SK-N-SH treated with all-trans-retinoic acid at 6 μM for 48 hours (cell line): Measurements from ENCODE around the gene TSEN34.

Experiments used
- ATAC-seq: fragments of 200-7000 bp; cut with Tn5 transposase; 3 replicates; pipeline ENCODE4 v1.9.1; 2020; ENCODE audit warnings: mild to moderate bottlenecking, moderate library complexity
- ARNTL ChIP-seq: fragments of 450-650 bp; formaldehyde crosslinking; IDR thresholded peaks from 2 replicates; pipeline ENCODE4 v1.5.0; 2020; ENCODE audit warnings: low read depth, mild to moderate bottlenecking, moderate library complexity, borderline replicate concordance
- BACH2 ChIP-seq: fragments of 250-450 bp; sonication (Bioruptor Pico); IDR thresholded peaks from 2 replicates; pipeline ENCODE4 v1.9.0; 2021; ENCODE audit warnings: mild to moderate bottlenecking, borderline replicate concordance
- ESRRG ChIP-seq: fragments of 250-450 bp; sonication (Bioruptor Pico); IDR thresholded peaks from 2 replicates; pipeline ENCODE4 v1.6.1; 2021; ENCODE audit warnings: mild to moderate bottlenecking
- GLIS3 ChIP-seq: fragments of 250-450 bp; sonication (Bioruptor Pico); IDR thresholded peaks from 2 replicates; pipeline ENCODE4 v1.5.0; 2020; ENCODE audit warnings: mild to moderate bottlenecking, moderate library complexity
- OSR1 ChIP-seq: fragments of 250-450 bp; sonication (Bioruptor Pico); IDR thresholded peaks from 2 replicates; pipeline ENCODE4 v1.8.0; 2022; ENCODE audit warnings: moderate library complexity, mild to moderate bottlenecking, inconsistent platforms
- PPARA ChIP-seq: fragments of 250-450 bp; sonication (Bioruptor Pico); IDR thresholded peaks from 2 replicates; pipeline ENCODE4 v1.5.0; 2020; ENCODE audit warnings: mild to moderate bottlenecking, borderline replicate concordance
- RARB ChIP-seq: fragments of 250-450 bp; sonication (Bioruptor Pico); IDR thresholded peaks from 2 replicates; pipeline ENCODE4 v1.8.0; 2021; ENCODE audit warnings: mild to moderate bottlenecking, moderate library complexity
- SNAI2 ChIP-seq: fragments of 250-450 bp; sonication (Bioruptor Pico); IDR thresholded peaks from 2 replicates; pipeline ENCODE4 v1.5.0; 2020; ENCODE audit warnings: mild to moderate bottlenecking, moderate library complexity
- TCF4 ChIP-seq: fragments of 250-450 bp; sonication (Bioruptor Pico); IDR thresholded peaks from 2 replicates; pipeline ENCODE4 v1.8.0; 2021; ENCODE audit warnings: mild to moderate bottlenecking, moderate library complexity, borderline replicate concordance
- TOX ChIP-seq: fragments of 250-450 bp; sonication (Bioruptor Pico); IDR thresholded peaks from 2 replicates; pipeline ENCODE4 v1.8.0; 2021; ENCODE audit warnings: mild to moderate bottlenecking, moderate library complexity, borderline replicate concordance
- ZC3H10 ChIP-seq: fragments of 250-450 bp; sonication (Bioruptor Pico); IDR thresholded peaks from 2 replicates; pipeline ENCODE4 v1.5.1; 2021; ENCODE audit warnings: mild to moderate bottlenecking, moderate library complexity
- ZFP3 ChIP-seq: fragments of 250-450 bp; sonication (Bioruptor Pico); IDR thresholded peaks from 2 replicates; pipeline ENCODE4 v1.5.0; 2020; ENCODE audit warnings: mild to moderate bottlenecking, moderate library complexity
- ZFP30 ChIP-seq: fragments of 450-650 bp; formaldehyde crosslinking; IDR thresholded peaks from 2 replicates; pipeline ENCODE4 v1.5.0; 2022; ENCODE audit warnings: mild to moderate bottlenecking, moderate library complexity
- ZNF565 ChIP-seq: fragments of 450-650 bp; formaldehyde crosslinking; conservative IDR thresholded peaks from 2 replicates; pipeline ENCODE4 v1.5.0; 2020; ENCODE audit warnings: low read depth, mild to moderate bottlenecking, moderate library complexity
- ZNF70 ChIP-seq: fragments of 450-650 bp; formaldehyde crosslinking; IDR thresholded peaks from 2 replicates; pipeline ENCODE4 v1.5.0; 2020; ENCODE audit warnings: mild to moderate bottlenecking, moderate library complexity
- ZNF8 ChIP-seq: fragments of 450-650 bp; formaldehyde crosslinking; IDR thresholded peaks from 2 replicates; pipeline ENCODE4 v1.5.0; 2020; ENCODE audit warnings: mild to moderate bottlenecking, moderate library complexity
- TF ChIP-seq, protein P1 (sequence below): fragments of 250-450 bp; sonication (Bioruptor Pico); IDR thresholded peaks from 2 replicates; pipeline ENCODE4 v1.8.0; 2020; ENCODE audit warnings: mild to moderate bottlenecking, moderate library complexity, borderline replicate concordance
- TF ChIP-seq, protein P2 (sequence below): fragments of 250-450 bp; sonication (Bioruptor Pico); IDR thresholded peaks from 2 replicates; pipeline ENCODE4 v1.5.1; 2021; ENCODE audit warnings: mild to moderate bottlenecking, moderate library complexity
- TF ChIP-seq, protein P3 (sequence below): fragments of 250-450 bp; sonication (Bioruptor Pico); IDR thresholded peaks from 2 replicates; pipeline ENCODE4 v1.5.1; 2020; ENCODE audit warnings: low read depth, mild to moderate bottlenecking, moderate library complexity
- TF ChIP-seq, protein P4 (sequence below): fragments of 250-450 bp; sonication (Bioruptor Pico); IDR thresholded peaks from 2 replicates; pipeline ENCODE4 v1.8.0; 2021; ENCODE audit warnings: low read depth, mild to moderate bottlenecking, moderate library complexity, borderline replicate concordance

TSEN34 gene

DNA sequence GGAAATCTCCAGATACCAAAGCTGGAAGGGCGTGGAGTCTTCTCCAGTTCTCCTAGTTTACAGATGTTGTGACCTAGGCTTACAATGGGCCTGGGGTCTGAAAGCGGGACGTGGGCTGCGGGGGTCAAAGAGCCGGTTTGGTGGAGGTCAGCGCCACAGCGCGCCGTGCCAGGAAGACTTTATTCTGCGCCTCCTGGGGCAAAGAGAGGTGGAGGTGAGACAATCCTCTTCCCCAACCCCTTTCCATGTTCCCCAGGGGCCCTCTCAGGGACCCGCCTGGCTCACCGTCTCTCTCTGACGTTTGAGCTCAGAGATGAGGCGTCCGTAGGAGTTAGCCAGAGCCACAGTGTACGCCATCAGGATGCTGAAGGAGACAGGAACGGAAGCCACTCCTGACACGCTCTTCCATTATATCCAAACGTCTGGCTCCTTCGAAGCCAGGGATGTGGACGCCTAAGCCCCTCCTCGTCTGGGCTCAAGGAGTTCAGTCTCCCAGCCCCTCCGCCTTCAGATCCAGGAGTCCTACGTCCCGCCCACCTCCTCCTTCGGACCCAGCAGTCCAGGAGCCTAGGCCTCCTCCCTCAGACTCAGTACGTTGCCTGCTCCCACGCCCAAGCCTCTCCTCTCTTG lies 30.8 kb upstream of the TSEN34 start (continued):
- TF ChIP-seq, protein P1, sequence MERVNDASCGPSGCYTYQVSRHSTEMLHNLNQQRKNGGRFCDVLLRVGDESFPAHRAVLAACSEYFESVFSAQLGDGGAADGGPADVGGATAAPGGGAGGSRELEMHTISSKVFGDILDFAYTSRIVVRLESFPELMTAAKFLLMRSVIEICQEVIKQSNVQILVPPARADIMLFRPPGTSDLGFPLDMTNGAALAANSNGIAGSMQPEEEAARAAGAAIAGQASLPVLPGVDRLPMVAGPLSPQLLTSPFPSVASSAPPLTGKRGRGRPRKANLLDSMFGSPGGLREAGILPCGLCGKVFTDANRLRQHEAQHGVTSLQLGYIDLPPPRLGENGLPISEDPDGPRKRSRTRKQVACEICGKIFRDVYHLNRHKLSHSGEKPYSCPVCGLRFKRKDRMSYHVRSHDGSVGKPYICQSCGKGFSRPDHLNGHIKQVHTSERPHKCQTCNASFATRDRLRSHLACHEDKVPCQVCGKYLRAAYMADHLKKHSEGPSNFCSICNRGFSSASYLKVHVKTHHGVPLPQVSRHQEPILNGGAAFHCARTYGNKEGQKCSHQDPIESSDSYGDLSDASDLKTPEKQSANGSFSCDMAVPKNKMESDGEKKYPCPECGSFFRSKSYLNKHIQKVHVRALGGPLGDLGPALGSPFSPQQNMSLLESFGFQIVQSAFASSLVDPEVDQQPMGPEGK (CRISPR knock-in tag), result no peak
- no peak for TF ChIP-seq GLIS3

DNA sequence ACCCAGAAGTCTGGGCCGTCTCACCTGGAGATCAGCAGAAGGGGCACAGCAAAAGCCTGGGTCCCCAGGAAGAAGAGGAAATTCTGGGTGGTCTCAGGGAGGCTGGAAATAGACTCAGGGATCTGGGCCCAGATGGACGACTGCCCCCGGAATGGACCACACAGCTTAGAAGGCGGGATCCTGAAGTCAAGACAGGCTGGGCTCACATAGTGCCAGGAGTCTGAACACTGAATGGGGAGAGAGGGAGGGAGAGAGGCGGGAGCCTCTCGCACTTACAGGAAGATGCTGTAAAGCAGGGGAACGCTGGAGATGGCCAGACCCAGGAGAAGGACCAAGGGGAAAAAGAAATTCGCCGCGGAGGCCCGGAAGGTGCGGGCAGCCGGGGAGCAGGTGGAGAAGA lies 30.3 kb upstream of the TSEN34 start:
- TF ChIP-seq ESRRG (no peak), PPARA (CRISPR knock-in tag) (no peak), ZFP3 (CRISPR knock-in tag) (no peak), SNAI2 (CRISPR knock-in tag) (no peak), ZFP30 (CRISPR knock-in tag) (no peak)
- no peak for ATAC-seq

DNA sequence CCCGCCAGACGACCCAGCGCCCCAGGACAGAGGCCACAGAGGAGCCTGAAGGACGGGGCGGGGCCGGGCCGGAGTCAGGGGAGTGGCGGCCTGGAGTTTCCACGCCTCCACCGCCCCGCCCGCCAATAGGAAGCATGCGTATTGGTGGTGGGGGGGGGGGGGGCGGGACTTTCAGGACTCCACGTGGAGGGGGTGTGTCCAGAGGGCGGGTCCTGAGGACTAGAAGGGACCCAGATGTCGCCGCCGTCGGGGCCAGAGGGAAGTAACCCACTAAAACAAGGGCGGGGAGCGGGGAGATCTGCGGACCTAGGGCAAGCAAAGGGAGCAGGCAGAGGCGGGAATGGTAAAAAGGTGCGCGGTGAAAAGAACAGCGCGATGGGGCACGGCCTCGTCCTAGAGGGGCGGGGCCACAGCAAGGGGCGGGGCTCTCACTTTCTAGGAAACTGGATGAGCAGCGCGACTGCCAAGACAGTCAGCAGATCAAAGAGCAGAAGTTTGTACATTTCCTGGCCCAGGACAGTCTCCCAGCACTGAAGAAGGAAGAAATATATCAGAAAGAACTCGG lies 28.8 kb upstream of the TSEN34 start:
- TF ChIP-seq SNAI2 (CRISPR knock-in tag) (no peak), ZC3H10 (no peak), BACH2 (CRISPR knock-in tag) (no peak), RARB (CRISPR knock-in tag) (no peak), OSR1 (CRISPR knock-in tag) (no peak), ZNF8 (CRISPR knock-in tag) (no peak), TOX (CRISPR knock-in tag) (no peak), TCF4 (CRISPR knock-in tag) (no peak), ARNTL (CRISPR knock-in tag) (no peak)
- TF ChIP-seq, protein P2, sequence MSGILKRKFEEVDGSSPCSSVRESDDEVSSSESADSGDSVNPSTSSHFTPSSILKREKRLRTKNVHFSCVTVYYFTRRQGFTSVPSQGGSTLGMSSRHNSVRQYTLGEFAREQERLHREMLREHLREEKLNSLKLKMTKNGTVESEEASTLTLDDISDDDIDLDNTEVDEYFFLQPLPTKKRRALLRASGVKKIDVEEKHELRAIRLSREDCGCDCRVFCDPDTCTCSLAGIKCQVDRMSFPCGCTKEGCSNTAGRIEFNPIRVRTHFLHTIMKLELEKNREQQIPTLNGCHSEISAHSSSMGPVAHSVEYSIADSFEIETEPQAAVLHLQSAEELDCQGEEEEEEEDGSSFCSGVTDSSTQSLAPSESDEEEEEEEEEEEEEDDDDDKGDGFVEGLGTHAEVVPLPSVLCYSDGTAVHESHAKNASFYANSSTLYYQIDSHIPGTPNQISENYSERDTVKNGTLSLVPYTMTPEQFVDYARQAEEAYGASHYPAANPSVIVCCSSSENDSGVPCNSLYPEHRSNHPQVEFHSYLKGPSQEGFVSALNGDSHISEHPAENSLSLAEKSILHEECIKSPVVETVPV, result no peak
- TF ChIP-seq, protein P3, sequence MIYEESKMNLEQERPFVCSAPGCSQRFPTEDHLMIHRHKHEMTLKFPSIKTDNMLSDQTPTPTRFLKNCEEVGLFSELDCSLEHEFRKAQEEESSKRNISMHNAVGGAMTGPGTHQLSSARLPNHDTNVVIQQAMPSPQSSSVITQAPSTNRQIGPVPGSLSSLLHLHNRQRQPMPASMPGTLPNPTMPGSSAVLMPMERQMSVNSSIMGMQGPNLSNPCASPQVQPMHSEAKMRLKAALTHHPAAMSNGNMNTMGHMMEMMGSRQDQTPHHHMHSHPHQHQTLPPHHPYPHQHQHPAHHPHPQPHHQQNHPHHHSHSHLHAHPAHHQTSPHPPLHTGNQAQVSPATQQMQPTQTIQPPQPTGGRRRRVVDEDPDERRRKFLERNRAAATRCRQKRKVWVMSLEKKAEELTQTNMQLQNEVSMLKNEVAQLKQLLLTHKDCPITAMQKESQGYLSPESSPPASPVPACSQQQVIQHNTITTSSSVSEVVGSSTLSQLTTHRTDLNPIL, result no peak
- TF ChIP-seq, protein P4, sequence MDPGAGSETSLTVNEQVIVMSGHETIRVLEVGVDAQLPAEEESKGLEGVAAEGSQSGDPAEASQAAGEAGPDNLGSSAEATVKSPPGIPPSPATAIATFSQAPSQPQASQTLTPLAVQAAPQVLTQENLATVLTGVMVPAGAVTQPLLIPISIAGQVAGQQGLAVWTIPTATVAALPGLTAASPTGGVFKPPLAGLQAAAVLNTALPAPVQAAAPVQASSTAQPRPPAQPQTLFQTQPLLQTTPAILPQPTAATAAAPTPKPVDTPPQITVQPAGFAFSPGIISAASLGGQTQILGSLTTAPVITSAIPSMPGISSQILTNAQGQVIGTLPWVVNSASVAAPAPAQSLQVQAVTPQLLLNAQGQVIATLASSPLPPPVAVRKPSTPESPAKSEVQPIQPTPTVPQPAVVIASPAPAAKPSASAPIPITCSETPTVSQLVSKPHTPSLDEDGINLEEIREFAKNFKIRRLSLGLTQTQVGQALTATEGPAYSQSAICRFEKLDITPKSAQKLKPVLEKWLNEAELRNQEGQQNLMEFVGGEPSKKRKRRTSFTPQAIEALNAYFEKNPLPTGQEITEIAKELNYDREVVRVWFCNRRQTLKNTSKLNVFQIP, result no peak
- ATAC-seq, result peak; percentile 0; the same call in 1 of the 3 replicates

DNA sequence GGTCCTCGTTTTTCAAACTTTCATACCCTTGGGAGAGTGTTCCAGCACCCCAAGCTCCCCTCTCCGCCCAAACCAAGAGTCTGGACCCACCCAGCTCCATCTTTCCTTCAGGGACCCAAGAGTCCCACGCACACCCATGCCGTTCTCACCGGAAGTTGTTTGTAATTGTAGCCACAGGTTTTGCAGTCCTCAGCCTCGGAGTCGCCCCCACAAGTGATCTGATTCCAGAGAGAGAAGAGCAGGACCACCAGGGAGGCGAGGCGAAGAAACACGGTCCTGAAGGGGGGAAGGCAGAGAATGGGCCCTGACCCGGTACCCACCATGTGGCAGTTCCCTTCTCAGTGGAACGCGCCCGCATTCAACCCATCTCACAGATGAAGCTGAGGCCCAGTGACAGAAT lies 28.2 kb upstream of the TSEN34 start:
- no peak for ATAC-seq
- TF ChIP-seq ZNF565 (CRISPR knock-in tag), result no peak
- no peak for TF ChIP-seq PPARA (CRISPR knock-in tag)
- no peak for TF ChIP-seq ZNF70
- TF ChIP-seq ZFP30 (CRISPR knock-in tag), result no peak
- TF ChIP-seq SNAI2 (CRISPR knock-in tag), result no peak

DNA sequence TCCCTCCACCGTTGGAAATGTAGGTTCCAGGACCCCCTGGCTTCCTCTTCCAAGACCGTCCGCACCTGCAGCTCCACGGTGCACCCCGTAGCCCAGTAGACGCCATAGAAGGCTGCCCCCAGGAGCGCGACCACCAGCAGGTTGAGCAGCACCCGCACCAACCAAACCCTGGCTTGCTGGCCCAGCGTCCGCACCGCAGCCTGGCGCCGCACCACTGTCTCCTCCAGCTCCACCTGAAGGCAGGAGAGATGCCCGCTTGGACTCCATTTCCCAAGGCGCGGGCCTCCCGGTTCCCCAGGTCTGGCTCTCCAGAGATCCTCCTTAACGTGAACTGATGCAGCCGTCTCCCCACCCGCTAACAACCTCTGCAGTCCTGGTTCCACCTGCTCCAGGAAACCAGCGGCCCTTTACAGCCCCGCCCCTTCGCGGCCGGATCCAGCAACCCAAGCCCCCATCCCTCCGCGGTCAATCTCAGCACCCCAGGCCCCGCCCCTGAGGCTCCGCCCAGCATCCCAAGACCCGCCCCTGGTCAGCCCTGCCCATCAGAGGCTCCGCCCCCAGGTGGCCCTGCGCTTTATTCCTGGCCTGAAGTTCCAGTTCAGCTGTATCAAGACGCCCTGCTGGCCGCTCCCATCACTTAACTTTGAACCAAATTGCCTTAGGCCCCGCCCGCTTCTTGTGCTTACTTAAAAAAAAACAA lies 26.6 kb upstream of the TSEN34 start:
- no peak for ATAC-seq
- TF ChIP-seq, protein P1 (CRISPR knock-in tag), result no peak
- TF ChIP-seq ZC3H10 (no peak), TOX (CRISPR knock-in tag) (no peak), RARB (CRISPR knock-in tag) (no peak)
